ENCODE measurements around the gene FUOM.
"Not testable (repeated sequence)": the region's sequence is repeated elsewhere in the genome, so short reads cannot be mapped to it uniquely, and the experiment has no call there.

FUOM gene

DNA sequence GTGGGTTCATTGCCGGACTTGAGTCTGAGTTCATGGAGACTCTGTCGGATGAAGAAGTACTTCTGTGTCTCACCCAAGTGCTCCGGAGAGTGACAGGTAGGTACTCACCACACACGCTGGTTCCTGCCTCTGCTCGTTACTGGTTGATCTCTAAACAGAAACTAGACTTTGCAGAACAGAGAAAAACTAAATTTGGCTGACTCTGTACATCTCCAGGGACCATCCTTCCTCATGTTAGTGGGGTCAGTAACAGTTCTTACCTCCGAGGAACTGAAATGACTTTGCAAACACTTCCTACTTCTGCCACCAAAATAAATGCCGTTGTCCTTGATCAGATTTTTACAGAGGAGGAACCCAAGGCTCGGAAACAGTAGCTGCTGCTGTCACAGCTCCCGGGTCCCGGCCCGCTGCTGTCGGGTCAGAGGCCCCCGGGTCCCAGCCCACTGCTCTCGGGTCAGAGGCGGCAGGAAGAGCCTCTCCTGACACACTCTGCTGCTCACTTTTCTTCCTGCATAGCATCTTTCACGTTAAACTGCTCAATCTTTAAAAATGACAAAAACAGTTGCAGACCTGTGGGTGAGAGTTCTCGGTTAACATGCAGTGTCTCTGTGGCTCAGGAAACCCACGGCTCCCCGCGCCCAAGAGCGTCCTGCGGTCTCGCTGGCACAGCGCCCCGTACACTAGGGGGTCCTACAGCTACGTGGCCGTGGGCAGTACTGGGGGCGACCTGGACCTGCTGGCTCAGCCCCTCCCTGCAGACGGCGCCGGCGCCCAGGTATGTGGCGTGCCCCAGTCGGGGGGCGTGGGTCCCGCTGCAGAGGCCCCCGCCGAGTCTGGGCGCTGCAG is 31.4 kb upstream of the FUOM start:
- in situ Hi-C loops (cut with HindIII; ENCODE audit: low sequenced_read_pairs), result no loop called here

DNA sequence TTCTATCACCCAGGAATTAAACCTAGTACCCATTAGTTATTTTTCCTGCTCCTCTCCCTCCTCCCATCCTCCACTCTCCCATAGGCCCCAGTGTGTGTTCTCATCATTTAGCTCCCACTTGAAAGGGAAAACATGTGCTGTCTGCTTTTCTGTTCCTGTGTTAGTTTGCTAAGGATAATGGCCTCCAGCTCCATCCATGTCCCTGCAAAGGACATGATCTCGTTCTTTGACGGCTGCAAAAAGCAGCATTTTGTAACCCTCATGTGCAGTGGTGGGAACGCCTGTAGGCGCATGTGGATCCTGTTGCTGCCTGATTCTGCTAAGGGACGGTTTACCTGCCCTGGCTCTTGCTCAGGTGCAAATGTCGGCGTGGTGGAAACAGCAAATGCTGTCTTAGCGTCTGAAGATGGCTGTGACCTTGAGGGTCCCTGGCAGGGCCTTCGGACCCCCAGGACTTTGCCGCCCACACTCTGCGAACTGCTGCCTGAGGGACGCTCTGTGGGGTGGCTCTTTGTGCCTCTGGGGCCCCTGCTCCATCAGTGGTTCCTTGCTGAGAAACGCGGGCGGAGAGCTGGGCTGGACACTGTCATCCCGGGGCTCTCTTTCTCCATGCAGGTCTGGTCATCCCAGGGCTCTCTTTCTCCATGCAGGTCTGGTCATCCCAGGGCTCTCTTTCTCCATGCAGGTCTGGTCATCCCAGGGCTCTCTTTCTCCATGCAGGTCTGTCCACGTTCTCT is 30.6 kb upstream of the FUOM start:
- in situ Hi-C loops (cut with HindIII; ENCODE audit: low sequenced_read_pairs), result no loop called here

DNA sequence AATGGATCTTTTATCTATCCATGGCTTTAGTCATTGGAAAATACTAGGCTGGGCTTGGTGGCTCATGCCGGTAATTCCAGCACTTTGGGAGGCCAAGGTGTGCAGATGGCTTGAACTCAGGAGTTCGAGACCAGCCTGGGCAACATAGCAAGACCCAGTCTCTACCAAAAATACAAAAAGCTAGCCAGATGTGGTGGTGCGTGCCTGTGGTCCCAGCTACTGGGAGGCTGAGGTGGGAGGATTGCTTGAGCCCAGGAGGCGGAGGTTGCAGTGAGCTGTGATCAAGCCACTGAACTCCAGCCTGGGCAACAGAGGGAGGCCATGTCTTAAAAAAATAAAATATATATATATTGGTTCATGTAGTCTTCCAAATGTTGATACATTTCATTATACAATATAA is 29.1 kb upstream of the FUOM start:
- in situ Hi-C loops (cut with HindIII; ENCODE audit: low sequenced_read_pairs), result not testable (repeated sequence)

DNA sequence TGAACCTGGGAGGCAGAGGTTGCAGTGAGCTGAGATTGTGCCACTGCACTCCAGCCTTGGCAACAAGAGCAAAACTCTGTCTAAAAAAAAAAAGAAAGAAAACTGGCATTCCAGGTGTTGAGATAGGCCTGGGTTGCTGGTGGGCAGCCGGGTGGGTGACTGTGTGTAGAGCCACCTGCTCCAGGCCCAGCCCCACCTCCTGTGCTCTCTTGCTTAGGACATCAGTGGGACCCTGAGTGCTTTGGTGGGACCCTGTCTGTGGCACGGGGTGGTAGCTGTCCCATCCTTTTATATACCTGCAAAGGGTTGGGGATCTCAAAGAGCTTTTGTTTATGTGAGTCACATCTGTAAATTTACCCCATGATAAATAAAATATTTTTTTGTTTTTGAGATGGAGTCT is 27.4 kb upstream of the FUOM start:
- in situ Hi-C loops (cut with HindIII; ENCODE audit: low sequenced_read_pairs), result no loop called here

DNA sequence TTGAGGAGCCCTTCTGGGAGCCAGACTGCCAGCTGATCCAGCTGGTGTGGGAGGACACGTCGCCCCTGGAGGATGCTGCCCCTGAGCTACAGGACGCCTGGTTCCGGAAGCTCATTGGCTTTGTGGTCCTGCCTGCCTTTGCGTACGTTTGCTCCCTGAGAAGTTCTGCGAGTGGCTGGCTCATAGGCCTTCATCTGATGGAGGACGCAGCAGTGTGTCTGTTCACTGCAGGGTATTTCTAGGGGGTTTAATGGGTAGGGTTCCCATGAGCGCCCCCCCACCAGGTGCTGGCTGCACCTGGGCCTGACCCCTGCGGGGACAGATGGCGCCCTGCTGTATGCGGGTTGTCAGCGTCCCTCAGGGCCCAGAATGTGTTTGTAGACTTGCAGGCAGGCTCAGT is 26.3 kb upstream of the FUOM start:
- in situ Hi-C loops (cut with HindIII; ENCODE audit: low sequenced_read_pairs), result no loop called here

DNA sequence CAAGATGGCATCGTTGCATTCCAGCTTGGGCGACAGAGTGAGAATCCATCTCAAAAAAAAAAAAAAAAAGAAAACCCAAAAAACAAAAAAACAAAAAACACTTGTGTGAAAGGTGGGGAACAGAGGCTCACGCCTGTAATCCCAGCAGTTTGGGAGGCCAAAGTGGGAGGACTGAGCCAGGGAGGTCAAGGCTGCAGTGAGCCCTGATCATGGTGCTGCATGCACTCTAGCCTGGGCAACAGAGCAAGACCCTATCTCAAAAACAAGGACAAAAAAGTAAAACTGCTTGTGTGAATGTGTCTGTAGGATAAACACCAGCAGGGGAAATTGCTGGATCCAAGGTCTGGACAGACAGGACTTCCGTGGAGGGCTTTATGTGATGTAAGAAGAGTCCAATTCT is 25.7 kb upstream of the FUOM start:
- in situ Hi-C loops (cut with HindIII; ENCODE audit: low sequenced_read_pairs), result no loop called here

DNA sequence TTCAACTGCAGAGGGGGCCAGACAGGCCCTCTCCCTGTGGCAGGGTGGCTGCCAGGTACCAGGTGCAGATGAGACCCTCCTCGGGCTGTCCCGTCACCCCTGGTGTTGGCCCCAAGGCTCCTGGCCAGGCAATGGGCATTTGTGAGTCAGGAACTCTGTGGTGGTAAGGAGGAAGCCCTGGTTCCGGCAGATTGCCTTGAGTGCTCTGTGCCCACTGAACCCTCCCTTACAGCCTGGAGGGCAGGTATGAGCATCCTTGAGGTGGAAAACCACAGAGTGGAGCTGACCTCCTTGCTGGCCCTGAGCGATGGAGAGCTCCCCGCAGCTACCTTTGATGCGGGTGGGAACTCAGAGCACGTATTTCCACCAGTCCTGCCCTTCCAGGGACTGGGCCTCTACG is 23.2 kb upstream of the FUOM start:
- in situ Hi-C loops (cut with HindIII; ENCODE audit: low sequenced_read_pairs), result no loop called here

DNA sequence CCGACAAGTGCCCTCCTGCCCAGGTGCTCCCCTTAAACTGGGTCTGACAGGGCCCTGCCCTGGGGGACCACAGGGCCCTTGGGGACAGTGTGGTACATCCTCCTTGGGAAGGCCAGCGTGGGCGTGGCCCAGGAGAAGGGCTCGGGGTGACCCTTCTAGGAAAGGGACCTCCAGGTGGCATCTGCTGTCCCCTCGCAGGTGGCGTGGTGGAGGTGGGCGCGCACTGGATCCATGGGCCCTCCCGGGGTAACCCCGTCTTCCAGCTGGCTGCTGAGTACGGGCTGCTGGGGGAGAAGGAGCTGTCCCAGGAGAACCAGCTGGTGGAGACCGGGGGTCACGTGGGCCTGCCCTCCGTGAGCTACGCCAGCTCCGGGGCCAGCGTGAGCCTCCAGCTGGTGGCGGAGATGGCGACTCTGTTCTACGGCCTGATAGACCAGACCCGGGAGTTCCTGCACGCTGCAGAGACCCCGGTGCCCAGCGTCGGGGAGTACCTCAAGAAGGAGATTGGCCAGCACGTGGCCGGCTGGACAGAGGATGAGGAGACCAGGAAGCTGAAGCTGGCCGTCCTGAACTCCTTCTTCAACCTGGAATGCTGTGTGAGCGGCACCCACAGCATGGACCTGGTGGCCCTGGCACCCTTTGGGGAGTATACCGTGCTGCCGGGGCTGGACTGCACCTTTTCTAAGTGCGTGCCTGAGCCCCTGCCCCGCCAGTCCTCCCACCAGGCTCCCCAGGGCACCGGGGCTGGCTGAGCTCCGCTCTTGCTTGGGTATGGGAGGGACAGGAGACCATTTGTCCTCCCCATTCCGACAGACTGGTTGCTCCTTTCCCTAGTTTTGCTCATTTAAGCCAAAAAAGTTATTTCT is 22.2 kb upstream of the FUOM start:
- in situ Hi-C loops (cut with HindIII; ENCODE audit: low sequenced_read_pairs), result no loop called here

DNA sequence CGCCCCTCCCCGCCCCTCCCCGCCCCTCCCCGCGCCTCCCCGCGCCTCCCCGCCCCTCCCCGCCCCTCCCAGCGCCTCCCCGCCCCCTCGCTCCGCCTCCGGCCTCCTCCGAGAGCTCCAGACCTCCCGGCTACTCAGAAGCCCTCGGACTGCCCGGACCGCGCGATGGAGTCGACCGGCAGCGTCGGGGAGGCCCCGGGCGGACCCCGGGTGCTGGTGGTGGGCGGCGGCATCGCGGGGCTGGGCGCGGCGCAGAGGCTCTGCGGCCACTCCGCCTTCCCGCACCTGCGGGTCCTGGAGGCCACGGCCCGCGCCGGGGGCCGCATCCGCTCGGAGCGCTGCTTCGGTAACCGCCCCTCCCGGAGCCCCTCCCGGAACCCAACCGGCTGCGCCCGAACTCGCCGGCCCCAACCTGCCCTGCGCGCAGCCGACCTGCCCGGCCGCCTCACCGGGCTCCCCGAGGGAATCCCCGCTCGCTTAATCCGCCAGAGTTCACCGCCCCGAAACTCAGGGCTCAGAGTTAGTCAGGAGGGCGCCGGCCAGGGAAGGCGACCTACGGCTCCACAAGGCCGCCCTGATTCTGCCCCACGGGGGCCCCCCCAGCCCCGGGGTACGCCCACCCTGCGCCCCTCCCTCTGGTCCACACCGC is 21.5 kb upstream of the FUOM start, which contains the start of gene PAOX:
Gene PAOX (plus strand): TSS at position 111 of the 649 bp plus-strand sequence. CDS start 55 bp downstream, at position 166.
- in situ Hi-C loops (cut with HindIII; ENCODE audit: low sequenced_read_pairs), result no loop called here

DNA sequence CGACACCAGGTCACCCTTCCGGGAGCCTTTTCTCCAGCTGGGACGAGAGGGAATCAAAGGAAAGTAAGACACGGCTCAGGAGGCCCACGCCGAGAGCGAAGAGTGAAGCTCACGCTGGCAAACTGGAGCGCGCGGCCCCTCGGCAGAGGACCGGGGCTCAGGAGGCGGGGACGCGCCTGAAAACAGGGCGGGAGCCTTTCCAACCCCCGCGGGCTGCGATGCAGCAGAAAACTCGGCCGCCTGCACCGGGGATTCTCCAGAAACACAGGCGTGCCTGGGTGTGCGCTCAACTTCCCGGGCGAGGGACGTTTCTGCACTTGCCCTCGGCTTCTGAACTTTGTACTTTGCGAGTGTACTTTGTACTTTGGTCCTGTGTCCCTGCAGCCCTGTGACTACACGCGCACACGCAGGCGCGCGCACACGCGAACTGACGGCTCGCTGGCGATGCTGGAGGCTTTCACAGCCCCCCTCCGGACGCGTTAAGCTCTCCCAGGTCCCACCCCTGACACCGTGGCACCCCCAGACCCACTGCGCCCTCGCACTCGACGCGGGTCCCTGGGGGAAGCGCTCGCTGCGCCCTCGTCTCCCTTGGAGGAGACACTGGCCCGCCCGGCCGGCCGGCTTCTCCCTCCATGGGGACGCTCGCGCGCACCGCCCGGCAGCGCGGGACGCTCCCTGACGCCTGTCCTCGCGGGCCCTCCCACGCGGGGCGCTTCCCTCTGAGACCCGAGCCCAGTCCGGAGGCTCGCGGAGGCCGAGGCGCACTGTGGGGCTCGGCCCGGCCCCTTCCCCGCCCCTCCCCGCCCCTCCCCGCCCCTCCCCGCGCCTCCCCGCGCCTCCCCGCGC is 20.7 kb upstream of the FUOM start:
- in situ Hi-C loops (cut with HindIII; ENCODE audit: low sequenced_read_pairs), result no loop called here

DNA sequence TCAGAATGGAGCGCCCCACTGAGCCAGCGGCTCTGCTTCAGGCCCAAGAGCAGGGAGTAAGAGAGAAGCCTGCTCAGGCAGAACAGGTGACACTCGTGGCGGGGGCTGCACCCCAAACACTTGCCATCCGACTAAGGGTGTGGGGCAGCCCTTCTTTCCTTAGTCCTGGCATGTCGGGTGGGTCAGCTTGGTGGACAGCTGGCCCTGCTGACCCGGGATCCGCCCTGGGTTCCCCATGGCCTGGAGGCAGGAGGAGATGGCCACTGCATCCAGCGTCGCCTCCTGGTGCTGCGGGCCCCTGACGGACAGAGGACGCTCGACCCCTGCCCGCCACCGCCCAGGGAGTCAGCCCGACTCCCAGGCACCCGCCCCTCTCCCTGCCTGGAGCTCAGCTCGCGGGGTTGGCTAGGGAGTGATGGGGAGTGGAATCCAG is 20.0 kb upstream of the FUOM start:
- in situ Hi-C loops (cut with HindIII; ENCODE audit: low sequenced_read_pairs), result no loop called here

DNA sequence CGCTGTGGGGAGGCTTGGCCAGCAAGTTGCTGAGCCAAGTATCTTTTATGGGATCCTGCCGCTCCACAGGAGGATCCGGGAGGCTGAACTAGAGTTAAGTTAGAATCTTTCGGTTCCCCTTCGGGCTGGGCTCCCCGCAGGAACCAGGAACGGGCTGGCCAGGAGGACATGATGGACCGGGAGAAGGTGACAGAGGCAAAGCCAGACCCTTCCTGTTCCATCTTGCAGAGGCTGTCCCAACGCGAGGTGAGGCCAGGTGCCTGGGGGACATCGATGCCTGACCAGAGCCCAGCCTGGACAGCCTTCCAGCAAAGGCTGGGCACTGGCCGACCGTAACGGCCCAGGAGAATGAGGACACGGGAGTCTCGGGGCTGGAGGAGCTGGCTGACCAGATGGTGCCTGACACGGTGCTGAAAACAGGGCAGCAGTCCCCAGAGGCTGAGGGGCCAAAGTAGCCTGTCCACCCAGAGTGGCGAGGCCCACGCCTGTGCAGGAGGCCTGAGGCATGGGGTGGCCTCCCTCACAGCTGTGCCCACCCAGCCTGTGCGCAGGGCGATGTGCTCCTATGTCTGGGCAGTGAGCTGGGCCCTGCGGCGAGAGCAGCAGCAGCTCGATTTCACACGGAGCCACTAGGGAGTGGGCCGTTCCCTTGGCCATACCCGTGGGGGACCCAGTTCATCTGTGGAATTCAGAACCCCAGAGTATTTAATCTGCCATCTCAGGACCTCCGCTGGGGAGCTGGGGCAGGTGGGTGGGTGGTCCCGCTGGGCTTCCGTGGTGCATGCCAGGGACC is 19.4 kb upstream of the FUOM start:
- in situ Hi-C loops (cut with HindIII; ENCODE audit: low sequenced_read_pairs), result no loop called here

DNA sequence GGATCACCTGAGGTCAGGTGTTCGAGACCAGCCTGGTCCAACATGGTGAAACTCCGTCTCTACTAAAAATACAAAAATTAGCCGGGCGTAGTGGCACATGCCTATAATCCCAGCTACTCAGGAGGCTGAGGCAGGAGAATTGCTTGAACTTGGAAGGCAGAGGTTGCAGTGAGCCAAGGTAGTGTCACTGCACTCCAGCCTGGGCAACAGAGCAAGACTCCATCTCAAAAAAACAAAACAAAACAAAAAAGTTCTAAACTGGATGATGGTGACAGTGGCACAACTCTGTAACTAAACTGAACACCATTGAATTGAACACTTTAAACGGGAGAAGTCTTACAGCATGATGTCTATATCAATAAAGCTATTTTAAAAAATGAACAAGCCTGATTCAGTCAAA is 18.4 kb upstream of the FUOM start:
- in situ Hi-C loops (cut with HindIII; ENCODE audit: low sequenced_read_pairs), result not testable (repeated sequence)

DNA sequence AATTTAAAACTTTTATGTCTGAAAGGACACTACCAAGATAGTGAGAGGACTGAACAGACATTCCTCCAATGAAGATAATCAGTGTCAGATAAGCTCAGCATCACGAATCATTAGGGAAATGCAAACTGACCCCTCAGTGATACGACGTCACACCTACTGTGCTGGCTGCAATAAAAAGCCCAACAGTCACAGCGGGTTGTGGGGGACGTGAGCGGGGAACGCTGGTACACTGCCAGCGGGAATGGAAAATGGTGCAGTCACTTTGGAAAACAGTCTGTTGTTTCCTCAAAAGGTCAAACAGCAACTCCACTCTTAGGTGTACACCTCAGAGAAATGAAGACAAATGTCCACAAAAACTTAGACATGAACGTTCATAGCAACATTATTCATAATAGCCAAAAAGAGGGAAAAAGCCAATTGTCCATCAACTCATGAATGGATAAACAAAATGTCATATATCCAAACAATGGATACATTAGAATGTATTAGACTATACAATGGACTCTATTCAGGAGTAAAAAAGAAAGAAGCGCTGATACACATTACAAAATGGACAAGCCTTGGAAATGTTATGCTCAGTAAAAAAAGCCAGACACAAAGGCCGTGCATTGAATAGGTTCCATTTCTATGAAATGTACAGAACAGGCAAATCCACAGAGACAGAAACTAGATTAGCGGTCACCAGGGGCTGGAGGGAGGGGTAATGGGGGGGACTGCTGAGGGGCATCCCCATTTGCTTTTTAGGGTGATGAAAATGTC is 17.7 kb upstream of the FUOM start:
- in situ Hi-C loops (cut with HindIII; ENCODE audit: low sequenced_read_pairs), result no loop called here

DNA sequence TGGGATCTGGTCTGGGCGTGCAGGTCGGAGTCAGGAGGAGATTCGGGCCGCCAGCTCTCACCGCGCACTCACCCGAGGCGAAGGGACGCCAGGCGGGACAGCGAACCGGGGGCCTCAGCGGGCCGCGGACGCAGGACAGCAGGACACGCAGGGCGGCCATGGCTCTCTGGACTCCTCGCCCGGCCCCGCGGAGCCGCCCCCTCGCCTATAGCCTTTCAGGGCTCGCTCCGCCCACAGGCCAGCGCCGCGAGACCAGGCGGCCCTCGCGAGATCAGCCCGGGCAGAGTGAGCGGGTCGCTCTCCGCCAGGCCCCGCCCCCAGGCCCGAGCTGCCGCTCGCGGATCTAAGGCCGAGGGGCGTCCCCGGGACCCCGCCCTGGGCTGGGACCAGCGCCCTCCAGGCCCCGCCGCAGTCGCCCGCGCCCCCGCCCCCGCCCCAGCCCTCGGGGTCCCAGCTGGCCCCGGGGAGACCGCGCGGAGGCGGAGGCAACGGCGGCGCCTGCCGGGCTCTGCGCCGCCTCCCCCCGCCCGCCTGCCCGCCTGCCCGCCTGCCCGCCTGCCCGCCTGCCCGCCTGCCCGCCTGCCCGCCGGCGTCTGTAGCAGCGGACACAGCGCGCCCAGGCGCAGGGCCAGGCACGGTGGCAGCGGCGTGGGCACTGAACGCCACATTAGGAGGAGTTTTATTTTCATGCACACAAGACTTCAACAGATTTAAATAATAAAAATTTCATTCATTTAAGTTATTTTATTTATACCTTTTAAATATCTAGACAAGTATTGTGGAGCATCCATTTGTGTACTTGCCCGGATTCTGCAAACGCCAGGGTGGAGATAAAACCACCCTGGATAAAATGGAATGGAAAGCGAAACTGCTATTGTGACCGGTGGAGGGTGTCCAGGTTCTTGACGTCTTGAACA is 15.6 kb upstream of the FUOM start, which contains the start of gene ECHS1:
Gene ECHS1 (minus strand): TSS at position 181 of the 917 bp plus-strand sequence. CDS start 21 bp downstream, at position 160.
- in situ Hi-C loops (cut with HindIII; ENCODE audit: low sequenced_read_pairs), result no loop called here

DNA sequence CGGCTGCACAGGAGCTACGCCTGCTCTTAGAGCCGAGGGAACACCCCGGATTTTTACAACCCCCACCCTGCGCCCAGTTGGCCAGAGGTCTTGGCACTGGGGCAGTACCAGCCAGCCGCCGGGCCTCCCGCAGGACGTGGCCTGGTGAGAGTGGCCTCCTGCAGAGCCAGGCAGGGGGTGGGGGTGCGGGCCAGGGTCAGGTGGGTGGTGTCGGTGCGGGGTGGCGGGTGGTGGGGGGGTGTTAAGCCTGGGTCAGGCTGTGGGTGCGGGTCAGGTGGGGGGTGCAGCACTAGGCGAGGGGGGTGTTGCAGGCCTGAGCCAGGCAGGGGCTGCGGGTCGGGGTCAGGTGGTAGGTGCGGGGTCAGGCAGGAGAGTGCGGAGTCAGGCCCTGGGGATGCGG is 14.7 kb upstream of the FUOM start:
- in situ Hi-C loops (cut with HindIII; ENCODE audit: low sequenced_read_pairs), result no loop called here

Measured in DLD1 (cell line).